HEK293T (cell line): ENCODE results near the gene ITGA4.
A peak's percentile ranks its signal among the peaks of the same experiment; 100 is the strongest.

Experiments used
- CTCF ChIA-PET: fragments of 350-600 bp; formaldehyde crosslinking; extraction: SDS; loops from one replicate; lab custom pipeline; 2021; ENCODE audit warnings: antibody characterized with exemption, inconsistent platforms; lab: Yijun Ruan, JAX
- POLR2A ChIA-PET: fragments of 350-600 bp; formaldehyde crosslinking; extraction: SDS; loops from one replicate; lab custom pipeline; 2020; ENCODE audit warnings: antibody characterized with exemption, inconsistent platforms; lab: Yijun Ruan, JAX
- DNase-seq: peaks from one replicate; pipeline ENCODE4 v3.0.0; 2012; ENCODE audit warnings: mixed read lengths; ENCODE audit errors: extremely low spot score
- ARNT ChIP-seq: fragments of 450-650 bp; IDR thresholded peaks from 2 replicates; pipeline ENCODE4 v1.6.1; 2017; ENCODE audit warnings: mild to moderate bottlenecking
- BHLHE40 ChIP-seq: fragments of 450-650 bp; IDR thresholded peaks from 2 replicates; pipeline ENCODE4 v1.6.1; 2016; ENCODE audit warnings: mild to moderate bottlenecking, moderate library complexity, borderline replicate concordance
- CTBP1 ChIP-seq: fragments of 450-650 bp; IDR thresholded peaks from 2 replicates; pipeline ENCODE4 v1.6.1; 2016; ENCODE audit warnings: borderline replicate concordance
- ELF4 ChIP-seq: fragments of 450-650 bp; IDR thresholded peaks from 2 replicates; pipeline ENCODE4 v1.6.1; 2017; ENCODE audit warnings: antibody characterized with exemption
- FOXA1 ChIP-seq: fragments of 450-650 bp; IDR thresholded peaks from 2 replicates; pipeline ENCODE4 v1.6.1; 2016; ENCODE audit warnings: mild to moderate bottlenecking
- FOXK2 ChIP-seq: fragments of 450-650 bp; IDR thresholded peaks from 2 replicates; pipeline ENCODE4 v1.6.1; 2016; ENCODE audit warnings: mild to moderate bottlenecking
- FOXM1 ChIP-seq: fragments of 450-650 bp; IDR thresholded peaks from 2 replicates; pipeline ENCODE4 v1.6.1; 2017; ENCODE audit warnings: mild to moderate bottlenecking, borderline replicate concordance
- HDGF ChIP-seq: fragments of 450-650 bp; IDR thresholded peaks from 2 replicates; pipeline ENCODE4 v1.6.1; 2017; ENCODE audit warnings: antibody characterized with exemption, borderline replicate concordance
- L3MBTL2 ChIP-seq: fragments of 450-650 bp; conservative IDR thresholded peaks from 2 replicates; pipeline ENCODE4 v1.6.1; 2016; ENCODE audit warnings: mild to moderate bottlenecking
- LEF1 ChIP-seq: fragments of 450-650 bp; IDR thresholded peaks from 2 replicates; pipeline ENCODE4 v1.6.1; 2017; ENCODE audit warnings: mild to moderate bottlenecking, borderline replicate concordance
- NFRKB ChIP-seq: fragments of 450-650 bp; IDR thresholded peaks from 2 replicates; pipeline ENCODE4 v1.6.1; 2016; ENCODE audit warnings: mild to moderate bottlenecking, moderate library complexity
- SP1 ChIP-seq: fragments of 450-650 bp; IDR thresholded peaks from 2 replicates; pipeline ENCODE4 v1.6.1; 2017
- SUZ12 ChIP-seq: fragments of 450-650 bp; IDR thresholded peaks from 2 replicates; pipeline ENCODE4 v1.6.1; 2016; ENCODE audit warnings: mild to moderate bottlenecking
- TARDBP ChIP-seq: fragments of 450-650 bp; IDR thresholded peaks from 2 replicates; pipeline ENCODE4 v1.6.1; 2016
- ZNF384 ChIP-seq: fragments of 450-650 bp; IDR thresholded peaks from 2 replicates; pipeline ENCODE4 v1.6.1; 2016
- TF ChIP-seq, protein P1 (sequence below): fragments of 450-650 bp; IDR thresholded peaks from 2 replicates; pipeline ENCODE4 v1.6.1; 2016

The ITGA4 gene

DNA sequence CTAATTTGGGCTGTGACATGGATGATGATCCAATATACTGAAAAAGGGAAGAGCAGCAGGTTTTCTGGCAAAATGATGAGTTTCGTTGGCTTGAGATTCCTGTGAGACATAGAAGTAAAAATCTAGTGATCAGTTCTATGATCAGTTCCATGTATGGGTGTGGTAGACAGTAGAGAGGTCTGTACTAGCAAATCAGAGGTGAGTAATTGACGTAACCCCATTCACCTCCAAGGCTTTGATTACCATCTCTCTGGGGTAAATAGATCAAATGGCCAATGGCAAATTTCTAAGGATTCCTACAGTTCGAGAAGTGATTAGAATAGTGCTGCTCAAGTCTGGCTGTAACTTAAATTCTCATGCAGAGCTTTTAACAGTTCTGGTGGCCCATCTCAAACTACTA is 6.4 kb downstream of the ITGA4 start:
- POLR2A ChIA-PET = no interaction called here
- DNase-seq = no peak
- TF ChIP-seq SUZ12 = no peak
- no peak for TF ChIP-seq LEF1
- TF ChIP-seq FOXK2 = no peak
- TF ChIP-seq CTBP1 = no peak
- no peak for TF ChIP-seq ELF4
- no peak for TF ChIP-seq BHLHE40
- CTCF ChIA-PET = no interaction called here

DNA sequence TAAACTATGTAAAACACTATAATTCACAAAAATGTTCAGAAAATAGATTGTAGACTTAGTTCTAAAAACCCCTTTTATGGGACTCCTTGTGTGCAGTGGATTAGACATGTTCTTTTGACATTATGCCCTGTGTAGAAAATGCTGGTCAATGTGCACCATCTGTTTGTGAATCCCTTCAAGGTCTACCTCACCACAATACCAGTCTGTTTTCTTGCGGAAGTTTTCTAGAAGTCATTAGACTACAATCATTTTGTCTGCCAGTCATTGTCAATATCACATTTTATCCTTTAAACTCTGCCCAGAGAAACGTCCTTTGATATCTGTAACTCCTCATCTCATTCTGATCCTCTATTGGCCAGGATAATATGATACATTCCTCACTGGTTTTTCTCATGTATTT is 7.8 kb downstream of the ITGA4 start:
- no peak for DNase-seq
- CTCF ChIA-PET = no interaction called here
- no peak for TF ChIP-seq HDGF
- no peak for TF ChIP-seq TARDBP
- TF ChIP-seq CTBP1 = no peak
- no peak for TF ChIP-seq L3MBTL2
- TF ChIP-seq FOXA1 = no peak
- TF ChIP-seq ELF4 = no peak
- TF ChIP-seq ARNT = no peak
- TF ChIP-seq FOXK2 = no peak
- no peak for TF ChIP-seq SUZ12
- TF ChIP-seq LEF1 = no peak
- TF ChIP-seq, protein P1, sequence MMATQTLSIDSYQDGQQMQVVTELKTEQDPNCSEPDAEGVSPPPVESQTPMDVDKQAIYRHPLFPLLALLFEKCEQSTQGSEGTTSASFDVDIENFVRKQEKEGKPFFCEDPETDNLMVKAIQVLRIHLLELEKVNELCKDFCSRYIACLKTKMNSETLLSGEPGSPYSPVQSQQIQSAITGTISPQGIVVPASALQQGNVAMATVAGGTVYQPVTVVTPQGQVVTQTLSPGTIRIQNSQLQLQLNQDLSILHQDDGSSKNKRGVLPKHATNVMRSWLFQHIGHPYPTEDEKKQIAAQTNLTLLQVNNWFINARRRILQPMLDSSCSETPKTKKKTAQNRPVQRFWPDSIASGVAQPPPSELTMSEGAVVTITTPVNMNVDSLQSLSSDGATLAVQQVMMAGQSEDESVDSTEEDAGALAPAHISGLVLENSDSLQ = no peak
- TF ChIP-seq ZNF384 = no peak
- no peak for TF ChIP-seq BHLHE40
- no peak for TF ChIP-seq SP1
- no peak for TF ChIP-seq FOXM1
- POLR2A ChIA-PET = no interaction called here

DNA sequence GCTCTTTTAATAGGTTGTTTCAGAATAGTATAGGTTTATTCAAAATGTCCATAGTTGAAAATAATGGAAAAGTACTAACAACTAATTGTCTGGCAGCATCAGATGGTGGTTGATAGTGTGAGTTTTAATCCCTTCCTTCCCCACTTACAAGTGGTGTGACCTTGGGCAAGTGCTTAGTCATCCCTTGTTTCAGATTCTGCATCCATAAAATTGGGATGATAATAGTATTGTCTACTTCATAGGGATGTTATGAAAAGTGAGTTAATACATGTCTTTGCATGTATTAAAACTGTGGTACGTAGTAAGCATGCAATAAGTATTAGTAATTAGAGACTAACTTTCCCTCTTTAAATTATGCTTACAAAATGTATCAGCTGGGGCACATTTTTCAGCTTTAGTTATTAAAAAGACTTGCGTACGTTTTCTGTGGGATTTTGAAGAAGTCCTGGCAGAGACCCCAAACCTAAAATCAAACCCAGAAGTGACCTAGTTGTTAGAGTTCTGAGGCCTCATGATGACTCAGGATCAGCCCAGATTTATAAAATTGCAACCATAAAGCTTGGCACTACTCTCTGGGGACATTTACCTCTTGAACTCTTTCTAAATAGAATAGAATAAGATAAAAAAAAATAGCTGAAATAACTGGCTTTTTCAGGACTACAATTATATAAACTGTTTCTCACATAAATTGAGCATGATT is 8.6 kb downstream of the ITGA4 start:
- ChIA-PET POLR2A (no interaction called here), CTCF (interaction anchor here (0.7 to 1.7 kb wide), 5 partner anchors 8 to 361 kb away, joined by 3 to 8 read pairs (median 4); partner anchors contain the start of gene ITGA4)
- TF ChIP-seq, protein P1 = no peak
- TF ChIP-seq ARNT = no peak
- TF ChIP-seq ELF4 = no peak
- DNase-seq = no peak

DNA sequence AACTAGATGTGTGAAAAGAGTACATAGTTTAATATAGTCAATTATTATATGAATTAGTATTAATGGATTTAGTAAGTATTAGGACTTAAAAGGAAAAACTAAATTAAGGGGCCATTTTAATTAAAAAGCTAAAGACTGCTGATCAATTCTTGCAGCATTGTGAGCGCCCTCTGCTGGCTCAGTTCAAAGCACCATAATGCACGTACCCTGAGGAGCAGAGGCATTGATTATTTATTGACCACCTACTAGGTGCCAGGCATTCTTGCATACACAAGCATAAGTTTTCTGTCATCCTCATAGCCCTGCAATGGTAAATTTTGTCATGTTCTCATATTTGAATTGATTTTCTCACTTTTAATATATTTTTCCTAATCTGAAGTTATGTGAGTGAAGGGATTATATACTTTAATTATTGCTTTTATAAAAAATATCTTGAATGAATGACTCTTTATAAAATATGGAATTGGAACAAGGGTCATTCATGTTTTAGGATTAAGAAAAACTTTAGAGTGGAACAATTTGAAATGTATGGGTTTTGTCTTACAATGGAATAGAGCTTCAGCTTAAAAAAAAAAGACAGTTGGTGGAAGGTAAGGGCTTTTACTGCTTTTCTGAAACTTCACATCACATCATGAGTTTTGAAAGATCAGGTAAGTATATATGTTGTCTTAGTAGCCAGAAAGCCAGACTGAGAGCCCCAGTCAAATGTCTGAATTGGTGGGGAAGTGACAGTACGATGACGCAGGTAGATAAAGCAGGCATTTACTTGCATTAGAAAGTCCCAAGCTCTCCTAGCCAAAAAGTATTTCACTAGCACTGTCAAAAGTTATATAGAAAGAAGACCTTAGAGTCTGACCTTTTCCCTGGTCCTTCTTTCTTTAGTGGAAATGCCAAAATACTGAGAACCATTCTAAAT is 9.7 kb downstream of the ITGA4 start:
- POLR2A ChIA-PET = no interaction called here
- peak; percentile 33 for DNase-seq
- TF ChIP-seq FOXM1 = no peak
- TF ChIP-seq ARNT = no peak
- no peak for TF ChIP-seq CTBP1
- TF ChIP-seq BHLHE40 = no peak
- no peak for TF ChIP-seq SP1
- CTCF ChIA-PET = interaction anchor here (0.6 to 1.7 kb wide), 7 partner anchors 10 to 363 kb away, joined by 3 to 8 read pairs (median 4); partner anchors contain the start of gene ITGA4

DNA sequence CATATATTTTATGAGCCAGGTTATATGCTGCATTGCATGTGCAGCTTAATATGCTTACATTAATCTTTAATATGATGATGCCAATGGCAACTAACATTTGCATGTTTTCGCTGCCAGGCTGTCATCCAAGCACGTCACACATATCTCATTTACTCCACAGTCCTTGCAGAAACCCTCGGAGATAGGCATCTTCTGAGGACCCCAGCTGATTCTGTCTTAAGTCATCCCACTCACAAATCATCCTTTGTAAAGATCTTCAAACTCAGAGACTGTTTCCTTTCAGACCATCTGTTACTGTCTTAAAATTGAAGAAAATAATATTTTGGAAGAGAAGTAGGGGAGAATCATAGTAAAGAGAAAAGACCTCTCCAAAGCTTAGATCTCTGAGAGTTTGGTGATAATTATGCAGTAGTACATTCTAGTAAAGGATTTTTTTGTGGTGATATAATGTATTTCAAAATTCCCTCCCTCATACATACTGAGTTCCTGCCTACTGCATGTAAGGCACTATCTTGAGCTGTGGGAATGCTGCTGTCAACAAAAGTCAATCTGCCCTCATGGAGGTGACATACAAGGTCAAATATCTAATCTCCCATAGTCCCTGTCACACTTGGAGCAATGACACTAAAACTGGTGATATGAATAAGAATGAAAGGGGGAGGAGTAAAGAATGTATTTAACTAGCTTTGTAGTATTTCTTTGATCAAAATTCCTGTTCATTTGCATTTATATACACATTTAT is 11.0 kb downstream of the ITGA4 start:
- ChIA-PET CTCF (interaction anchor here (1.0 to 1.1 kb wide), 2 partner anchors 11 to 364 kb away, joined by 4 to 5 read pairs; partner anchors contain the start of gene ITGA4), POLR2A (interaction anchor here (0.7 kb wide), 1 partner anchor 164 kb away, joined by 5 read pairs; no protein-coding TSS in a partner anchor)
- no peak for TF ChIP-seq FOXM1
- no peak for TF ChIP-seq SP1
- no peak for TF ChIP-seq NFRKB
- TF ChIP-seq BHLHE40 = no peak
- TF ChIP-seq FOXA1 = no peak
- TF ChIP-seq, protein P1 = no peak
- TF ChIP-seq CTBP1 = no peak
- no peak for TF ChIP-seq HDGF
- DNase-seq = no peak
